Mammary epithelial cell (primary cell): ENCODE data around the gene STK32B.

Experiments
- CTCF ChIP-seq, 2 donors: IDR thresholded peaks in 1 of 2; conservative IDR thresholded peaks in 1 of 2; 2 replicates each; pipeline ENCODE4 v1.5.1; 2011 to 2012; ENCODE audit warnings: inconsistent platforms in 2 of 2, low read length in 2 of 2, mild to moderate bottlenecking in 2 of 2, control low read depth in 1 of 2, low read depth in 1 of 2; ENCODE audit not compliant: insufficient read depth in 1 of 2; ENCODE audit errors: extremely low read depth in 1 of 2
- EZH2 ChIP-seq: IDR thresholded peaks from 2 replicates; pipeline ENCODE4 v1.6.1; 2012; ENCODE audit warnings: low read length, inconsistent platforms, borderline replicate concordance

GRCh38 chr4:5280828-5281227 lies 229.5 kb downstream of the STK32B start:
- TF ChIP-seq CTCF (conservative IDR thresholded peaks at IDR 0.05 in 1 of 2, IDR thresholded peaks at IDR 0.05 in 1 of 2; ENCODE audit: extremely low read depth in 1 of 2, insufficient read depth in 1 of 2, low read depth in 1 of 2, low read length in 2 of 2) = no peak
- no peak for TF ChIP-seq EZH2
